HepG2 (cell line): Measurements from ENCODE around the gene TMEM114.

Experiments
- ESRRA ChIP-seq: sonication (generic); formaldehyde crosslinking; IDR thresholded peaks from 2 replicates; pipeline ENCODE4 v1.5.1; 2020; ENCODE audit warnings: mild to moderate bottlenecking, low read depth, missing genetic modification reagents
- EZH2 ChIP-seq: conservative IDR thresholded peaks from 2 replicates; pipeline ENCODE4 v1.6.1; 2012; ENCODE audit warnings: mild to moderate bottlenecking, low read depth, low read length, moderate library complexity
- POLR2A ChIP-seq, 2 experiments: IDR thresholded peaks; 2 replicates each; pipeline ENCODE4 v1.6.1; 2011; ENCODE audit warnings: low read depth in 2 of 2, low read length in 2 of 2, mild to moderate bottlenecking in 1 of 2, moderate library complexity in 1 of 2; ENCODE audit not compliant: insufficient read depth in 1 of 2
- SOX13 ChIP-seq, 3 experiments: fragments of 450-650 bp in 1 of 3; sonication (generic) in 1 of 3; formaldehyde crosslinking in 1 of 3; IDR thresholded peaks in 2 of 3; conservative IDR thresholded peaks in 1 of 3; 2 replicates each; pipeline versions ENCODE4 v1.5.0 to v1.6.1; 2016 to 2020; ENCODE audit warnings: antibody characterized with exemption in 1 of 3, mild to moderate bottlenecking in 1 of 3, missing compliant biosample characterization in 1 of 3, missing genetic modification reagents in 1 of 3, moderate library complexity in 1 of 3
- TOE1 ChIP-seq: sonication (generic); formaldehyde crosslinking; IDR thresholded peaks from 2 replicates; pipeline ENCODE4 v1.4.0; 2020; ENCODE audit warnings: mild to moderate bottlenecking, missing genetic modification reagents
- ZNF430 ChIP-seq: sonication (generic); formaldehyde crosslinking; IDR thresholded peaks from 2 replicates; pipeline ENCODE4 v1.9.0; 2021; ENCODE audit warnings: mild to moderate bottlenecking, missing genetic modification reagents
- ZNF564 ChIP-seq: sonication (generic); formaldehyde crosslinking; IDR thresholded peaks from 2 replicates; pipeline ENCODE4 v1.8.1; 2023; ENCODE audit warnings: mild to moderate bottlenecking, missing genetic modification reagents
- ZNF607 ChIP-seq: sonication (generic); formaldehyde crosslinking; IDR thresholded peaks from 2 replicates; pipeline ENCODE4 v1.5.1; 2020; ENCODE audit warnings: missing genetic modification reagents, mild to moderate bottlenecking, borderline replicate concordance
- TF ChIP-seq, protein P1 (sequence below): sonication (generic); formaldehyde crosslinking; IDR thresholded peaks from 2 replicates; pipeline ENCODE4 v1.5.0; 2020; ENCODE audit warnings: mild to moderate bottlenecking, missing genetic modification reagents

GRCh38 chr16:8590811-8591210 lies 500 bp upstream of the TMEM114 start:
- no peak for TF ChIP-seq EZH2
- TF ChIP-seq ZNF564 (CRISPR knock-in tag), result no peak
- TF ChIP-seq ZNF607 (CRISPR knock-in tag), result no peak
- no peak for TF ChIP-seq ESRRA (CRISPR knock-in tag)
- TF ChIP-seq TOE1 (CRISPR knock-in tag), result no peak
- TF ChIP-seq, protein P1, sequence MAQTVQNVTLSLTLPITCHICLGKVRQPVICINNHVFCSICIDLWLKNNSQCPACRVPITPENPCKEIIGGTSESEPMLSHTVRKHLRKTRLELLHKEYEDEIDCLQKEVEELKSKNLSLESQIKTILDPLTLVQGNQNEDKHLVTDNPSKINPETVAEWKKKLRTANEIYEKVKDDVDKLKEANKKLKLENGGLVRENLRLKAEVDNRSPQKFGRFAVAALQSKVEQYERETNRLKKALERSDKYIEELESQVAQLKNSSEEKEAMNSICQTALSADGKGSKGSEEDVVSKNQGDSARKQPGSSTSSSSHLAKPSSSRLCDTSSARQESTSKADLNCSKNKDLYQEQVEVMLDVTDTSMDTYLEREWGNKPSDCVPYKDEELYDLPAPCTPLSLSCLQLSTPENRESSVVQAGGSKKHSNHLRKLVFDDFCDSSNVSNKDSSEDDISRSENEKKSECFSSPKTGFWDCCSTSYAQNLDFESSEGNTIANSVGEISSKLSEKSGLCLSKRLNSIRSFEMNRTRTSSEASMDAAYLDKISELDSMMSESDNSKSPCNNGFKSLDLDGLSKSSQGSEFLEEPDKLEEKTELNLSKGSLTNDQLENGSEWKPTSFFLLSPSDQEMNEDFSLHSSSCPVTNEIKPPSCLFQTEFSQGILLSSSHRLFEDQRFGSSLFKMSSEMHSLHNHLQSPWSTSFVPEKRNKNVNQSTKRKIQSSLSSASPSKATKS (CRISPR knock-in tag), result no peak
- TF ChIP-seq POLR2A (IDR thresholded peaks at IDR 0.05; ENCODE audit: insufficient read depth in 1 of 2, low read depth in 2 of 2, low read length in 2 of 2), result no peak
- TF ChIP-seq SOX13 (IDR thresholded peaks at IDR 0.05), result no peak
- no peak for TF ChIP-seq SOX13 (CRISPR knock-in tag; conservative IDR thresholded peaks at IDR 0.05 in 1 of 2, IDR thresholded peaks at IDR 0.05 in 1 of 2)
- no peak for TF ChIP-seq ZNF430 (CRISPR knock-in tag)
